GM13976 (cell line): ENCODE data around the gene GADD45B.

Source experiments
- DNase-seq: peaks from one replicate; pipeline ENCODE4 v3.0.0; 2012; ENCODE audit warnings: low spot score
- in situ Hi-C: fragments of 300-500 bp; cut with MboI; formaldehyde crosslinking; loops from one replicate; pipeline ENCODE4 v1.12.0; 2022; ENCODE audit warnings: low sequenced_read_pairs, mixed read lengths, inconsistent platforms; ENCODE audit not compliant: unreplicated experiment
- TF ChIP-seq, protein P1 (sequence below): IDR thresholded peaks from 2 replicates; pipeline ENCODE4 v1.5.1; 2012; ENCODE audit warnings: borderline replicate concordance, mild to moderate bottlenecking; ENCODE audit not compliant: insufficient read depth; ENCODE audit errors: extremely low read depth, missing control alignments, control extremely low read depth

GADD45B gene

DNA sequence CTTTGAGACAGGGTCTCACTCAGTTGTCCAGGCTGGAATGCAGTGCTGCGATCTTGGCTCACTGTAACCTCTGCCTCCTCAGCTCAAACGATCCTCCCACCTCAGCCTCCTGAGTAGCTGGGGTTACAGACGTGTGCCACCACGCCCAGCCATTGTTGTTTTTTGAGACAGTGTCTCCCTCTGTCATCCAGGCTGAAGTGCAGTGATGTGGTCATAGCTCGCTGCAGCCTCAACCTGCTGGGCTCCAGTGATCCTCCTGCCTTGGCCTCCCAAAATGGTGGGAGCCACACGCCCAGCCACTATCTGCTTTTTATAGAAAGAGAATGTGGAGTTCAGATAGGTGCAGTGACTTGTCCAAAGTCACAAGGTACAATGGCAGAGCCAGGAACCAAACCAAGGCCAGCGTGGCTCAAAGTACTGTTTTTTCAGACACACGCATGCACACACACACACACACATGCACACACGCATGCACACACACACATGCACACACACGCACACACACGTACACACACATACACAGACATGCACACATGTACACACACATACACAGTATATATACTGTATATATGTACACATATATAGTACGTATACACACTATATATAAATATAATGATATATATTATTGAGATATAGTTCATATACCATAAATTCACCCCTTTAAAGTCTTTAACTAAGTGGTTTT lies 6.6 kb downstream of the GADD45B start:
- TF ChIP-seq, protein P1, sequence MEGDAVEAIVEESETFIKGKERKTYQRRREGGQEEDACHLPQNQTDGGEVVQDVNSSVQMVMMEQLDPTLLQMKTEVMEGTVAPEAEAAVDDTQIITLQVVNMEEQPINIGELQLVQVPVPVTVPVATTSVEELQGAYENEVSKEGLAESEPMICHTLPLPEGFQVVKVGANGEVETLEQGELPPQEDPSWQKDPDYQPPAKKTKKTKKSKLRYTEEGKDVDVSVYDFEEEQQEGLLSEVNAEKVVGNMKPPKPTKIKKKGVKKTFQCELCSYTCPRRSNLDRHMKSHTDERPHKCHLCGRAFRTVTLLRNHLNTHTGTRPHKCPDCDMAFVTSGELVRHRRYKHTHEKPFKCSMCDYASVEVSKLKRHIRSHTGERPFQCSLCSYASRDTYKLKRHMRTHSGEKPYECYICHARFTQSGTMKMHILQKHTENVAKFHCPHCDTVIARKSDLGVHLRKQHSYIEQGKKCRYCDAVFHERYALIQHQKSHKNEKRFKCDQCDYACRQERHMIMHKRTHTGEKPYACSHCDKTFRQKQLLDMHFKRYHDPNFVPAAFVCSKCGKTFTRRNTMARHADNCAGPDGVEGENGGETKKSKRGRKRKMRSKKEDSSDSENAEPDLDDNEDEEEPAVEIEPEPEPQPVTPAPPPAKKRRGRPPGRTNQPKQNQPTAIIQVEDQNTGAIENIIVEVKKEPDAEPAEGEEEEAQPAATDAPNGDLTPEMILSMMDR: no peak
- no peak for DNase-seq
- in situ Hi-C loops: no loop called here

- no peak for DNase-seq
- TF ChIP-seq, protein P1: no peak
- in situ Hi-C loops: no loop called here
Measured at GRCh38 chr19:2483084-2483483, 7.2 kb downstream of the GADD45B start.

DNA sequence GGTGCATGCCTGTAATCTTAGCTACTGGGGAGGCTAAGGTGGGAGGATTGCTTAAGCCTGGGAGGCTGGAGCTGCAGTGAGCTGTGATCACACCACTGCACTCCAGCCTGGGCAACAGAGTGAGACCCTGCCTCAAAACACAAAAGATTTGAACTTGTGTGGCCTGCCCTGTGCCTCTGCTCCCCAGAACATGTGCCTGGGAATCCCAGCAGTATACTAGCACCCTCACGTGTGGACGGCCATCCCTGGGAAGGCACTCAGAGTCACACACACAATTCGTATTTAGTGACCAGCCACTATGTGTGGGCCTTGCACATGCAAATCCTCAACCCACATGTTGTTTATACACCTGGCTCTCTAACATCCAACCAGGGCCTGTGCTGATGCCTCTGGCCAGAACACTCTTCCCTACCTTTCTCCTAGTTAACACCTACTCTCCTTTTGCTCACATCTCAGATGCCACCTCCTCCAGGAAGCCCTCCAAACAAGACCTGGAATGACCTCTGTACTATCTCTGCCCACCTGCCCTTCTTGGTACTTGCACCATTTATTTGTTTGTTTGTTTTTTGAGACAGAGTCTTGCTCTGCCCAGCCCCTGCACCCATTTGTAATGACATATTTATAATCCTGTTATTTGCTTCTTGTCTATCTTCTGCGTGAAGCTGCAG lies 7.7 kb downstream of the GADD45B start:
- in situ Hi-C loops: no loop called here
- TF ChIP-seq, protein P1: no peak
- DNase-seq: no peak

GRCh38 chr19:2484178-2484937 lies 8.4 kb downstream of the GADD45B start:
- DNase-seq: no peak
- in situ Hi-C loops: no loop called here
- TF ChIP-seq, protein P1: no peak

DNA sequence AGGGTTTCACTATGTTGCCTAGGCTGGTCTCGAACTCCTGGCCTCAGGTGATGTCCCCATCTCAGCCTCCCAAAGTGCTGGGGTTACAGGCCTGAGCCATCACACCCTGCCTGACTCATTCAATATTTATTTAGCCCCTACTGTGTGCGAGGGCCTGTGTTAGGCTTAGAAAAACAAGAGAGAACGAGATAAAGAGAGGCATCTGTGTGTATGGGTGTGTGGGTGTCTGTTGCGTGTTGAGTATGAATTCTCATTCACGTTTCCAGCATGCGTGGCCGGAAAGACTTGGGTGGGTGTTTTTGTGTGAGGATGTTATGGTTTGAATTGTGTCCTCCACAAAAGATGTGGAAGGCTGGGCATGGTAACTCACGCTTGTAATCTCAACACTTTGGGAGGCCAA lies 9.5 kb downstream of the GADD45B start:
- in situ Hi-C loops: no loop called here
- DNase-seq: no peak
- TF ChIP-seq, protein P1: no peak

GRCh38 chr19:2487090-2487489 lies 11.2 kb downstream of the GADD45B start:
- in situ Hi-C loops: no loop called here
- DNase-seq: no peak
- TF ChIP-seq, protein P1: no peak
